ENCODE results near the gene PRKCE. TPM values are rescaled to one million over a fixed set of nuclear protein-coding genes. Genes with fewer than 3 reads are reported as not detected.
A peak's percentile ranks its signal among the peaks of the same experiment; 100 is the strongest.

The PRKCE gene
- total and polyA plus RNA-seq, 2 experiments from 2014 or later, result 9.6 to 11.9 TPM

GRCh38 chr2:45809205-45809604 lies 157.7 kb downstream of the PRKCE start:
- Histone ChIP-seq H3K79me2 (no peaks in the 10 kb centered on the region), H3K4me2 (no peak overlapping the region), H3K4me3 (no peak overlapping the region), H3K9me2 (replicated peaks; ENCODE audit: insufficient read depth) (no peaks in the 10 kb centered on the region), H3K27me3 (no peaks in the 10 kb centered on the region), H3K27ac (no peak overlapping the region), H4K20me1 (ENCODE audit: insufficient read depth, poor library complexity, severe bottlenecking) (no peaks in the 10 kb centered on the region), H3K9me3 (ENCODE audit: low read depth) (no peaks in the 10 kb centered on the region), H2AFZ (no peak overlapping the region), H3K36me3 (replicated peaks; ENCODE audit: insufficient read depth, low read depth) (no peaks in the 10 kb centered on the region), H3K4me1 (ENCODE audit: insufficient read depth) (peaks cover 18% of the 10 kb centered on the region)
- WGBS (ENCODE audit: low lambda C conversion rate, missing lambda C conversion rate), result 81% methylated on average over 4 of the region's 4 CpGs
- TF ChIP-seq EZH2phosphoT487 (IDR thresholded peaks at IDR 0.05; ENCODE audit: low read depth, severe bottlenecking, unreplicated experiment) (no peak), CTCF (IDR thresholded peaks at IDR 0.05; ENCODE audit: poor library complexity) (no peak), EZH2 (IDR thresholded peaks at IDR 0.05; ENCODE audit: borderline replicate concordance) (no peak)
- DNase-seq (ENCODE audit: low spot score), result no peak

GRCh38 chr2:45812011-45812500 lies 160.6 kb downstream of the PRKCE start:
- Histone ChIP-seq H3K9me2 (replicated peaks; ENCODE audit: insufficient read depth) (no peaks in the 10 kb centered on the region), H3K27ac (no peak overlapping the region), H3K4me2 (no peak overlapping the region), H3K4me1 (ENCODE audit: insufficient read depth) (peaks cover 21% of the 10 kb centered on the region), H3K4me3 (no peak overlapping the region), H4K20me1 (ENCODE audit: insufficient read depth, poor library complexity, severe bottlenecking) (no peaks in the 10 kb centered on the region), H3K9me3 (ENCODE audit: low read depth) (no peaks in the 10 kb centered on the region), H2AFZ (no peak overlapping the region), H3K36me3 (replicated peaks; ENCODE audit: insufficient read depth, low read depth) (no peaks in the 10 kb centered on the region), H3K27me3 (no peaks in the 10 kb centered on the region), H3K79me2 (no peaks in the 10 kb centered on the region)
- DNase-seq (ENCODE audit: low spot score), result no peak
- TF ChIP-seq EZH2 (IDR thresholded peaks at IDR 0.05; ENCODE audit: borderline replicate concordance) (no peak), CTCF (IDR thresholded peaks at IDR 0.05; ENCODE audit: poor library complexity) (no peak), EZH2phosphoT487 (IDR thresholded peaks at IDR 0.05; ENCODE audit: low read depth, severe bottlenecking, unreplicated experiment) (no peak)
- WGBS (ENCODE audit: low lambda C conversion rate, missing lambda C conversion rate), result 62% methylated on average over 3 of the region's 3 CpGs

- Histone ChIP-seq H4K20me1 (ENCODE audit: insufficient read depth, poor library complexity, severe bottlenecking) (no peaks in the 10 kb centered on the region), H3K36me3 (replicated peaks; ENCODE audit: insufficient read depth, low read depth) (no peaks in the 10 kb centered on the region), H3K79me2 (no peaks in the 10 kb centered on the region), H2AFZ (no peak overlapping the region), H3K4me3 (no peak overlapping the region), H3K9me2 (replicated peaks; ENCODE audit: insufficient read depth) (no peaks in the 10 kb centered on the region), H3K4me1 (ENCODE audit: insufficient read depth) (peaks cover 21% of the 10 kb centered on the region), H3K4me2 (peak overlapping the region; percentile 16), H3K27me3 (no peaks in the 10 kb centered on the region), H3K9me3 (ENCODE audit: low read depth) (no peaks in the 10 kb centered on the region), H3K27ac (peak overlapping the region; percentile 55)
- 58% methylated on average over 13 of the region's 13 CpGs for WGBS (ENCODE audit: low lambda C conversion rate, missing lambda C conversion rate)
- TF ChIP-seq EZH2phosphoT487 (IDR thresholded peaks at IDR 0.05; ENCODE audit: low read depth, severe bottlenecking, unreplicated experiment), result no peak
- TF ChIP-seq CTCF (IDR thresholded peaks at IDR 0.05; ENCODE audit: poor library complexity), result no peak
- TF ChIP-seq EZH2 (IDR thresholded peaks at IDR 0.05; ENCODE audit: borderline replicate concordance), result no peak
- no peak for DNase-seq (ENCODE audit: low spot score)
Observed at GRCh38 chr2:45813003-45813941, 161.8 kb downstream of the PRKCE start.
